ENCODE data around the gene ADIPOQ.
A peak's percentile ranks its signal among the peaks of the same experiment; 100 is the strongest.
"Not testable (repeated sequence)": the region's sequence is repeated elsewhere in the genome, so short reads cannot be mapped to it uniquely, and the experiment has no call there.

Gene ADIPOQ

DNA sequence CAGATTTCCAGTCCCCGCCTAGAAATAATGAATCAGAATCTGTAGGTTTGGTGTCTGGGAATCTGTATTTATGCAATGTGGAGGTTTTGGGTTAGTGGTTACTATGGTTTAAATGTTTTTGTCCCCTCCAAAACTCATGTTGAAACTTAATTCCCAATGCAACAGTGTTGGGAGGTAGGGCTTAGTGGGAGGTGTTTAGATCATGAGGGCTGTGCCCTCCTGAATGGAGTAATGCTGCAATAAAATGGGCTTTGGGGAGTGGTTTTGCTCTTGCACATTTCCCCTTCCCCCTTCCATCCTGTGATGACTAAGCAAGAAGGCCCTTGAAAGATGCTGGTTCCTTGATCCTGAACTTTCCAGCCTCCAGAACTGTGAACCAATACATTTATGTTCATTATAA, 27.1 kb upstream of the ADIPOQ start:
- Histone ChIP-seq H3K36me3 (ENCODE audit: control insufficient read depth, insufficient read depth, low read length) (no peaks in the 10 kb centered on the region), H3K4me3 (ENCODE audit: low read length) (no peak overlapping the region), H3K27ac (ENCODE audit: low read depth, low read length) (no peak overlapping the region), H3K9ac (ENCODE audit: low read length) (no peak overlapping the region), H4K8ac (ENCODE audit: low read depth, low read length) (no peak overlapping the region), H2AK5ac (ENCODE audit: low read length) (no peak overlapping the region), H2BK15ac (replicated peaks; ENCODE audit: low read depth) (no peak overlapping the region), H3K79me1 (ENCODE audit: low read length) (no peaks in the 10 kb centered on the region), H3K18ac (ENCODE audit: low read length) (no peak overlapping the region), H3K23ac (ENCODE audit: low read length) (no peak overlapping the region), H3K4me2 (ENCODE audit: low read length) (no peak overlapping the region), H3K56ac (ENCODE audit: low read length) (no peak overlapping the region), H2BK5ac (ENCODE audit: low read length) (no peak overlapping the region), H4K5ac (ENCODE audit: low read length) (no peak overlapping the region), H3K27me3 (ENCODE audit: insufficient read depth, low read length, poor library complexity) (no peaks in the 10 kb centered on the region), H3K79me2 (ENCODE audit: control insufficient read depth, insufficient read depth, low read length) (no peaks in the 10 kb centered on the region), H3K4ac (ENCODE audit: low read depth, low read length) (no peak overlapping the region), H2BK120ac (ENCODE audit: low read depth, low read length) (no peak overlapping the region), H3K4me1 (ENCODE audit: control insufficient read depth, low read depth, low read length) (no peaks in the 10 kb centered on the region)
- WGBS (ENCODE audit: extremely low coverage, insufficient coverage, low lambda C conversion rate) = no CpG with 5 or more reads among the region's 1 CpG
- peak; percentile 85 for DNase-seq

DNA sequence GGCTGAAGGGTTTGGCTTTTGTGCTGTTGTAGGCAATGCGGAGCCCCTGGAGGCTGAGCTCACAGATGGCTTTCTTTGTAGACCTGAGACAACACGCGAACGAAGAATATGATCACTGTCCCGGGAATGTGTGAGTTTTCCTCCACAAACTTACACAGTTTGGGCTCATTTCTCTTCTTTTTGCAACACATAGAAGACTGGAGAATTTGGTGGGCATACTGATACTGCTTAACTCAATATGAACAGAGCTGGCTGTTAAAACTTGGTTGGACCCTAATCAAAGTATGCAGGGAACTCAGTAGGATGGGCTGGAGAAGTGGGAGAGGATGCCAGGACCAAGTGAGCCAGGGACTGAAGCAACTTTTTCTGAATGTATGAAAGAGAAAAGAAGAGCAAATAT, 24.0 kb upstream of the ADIPOQ start:
- H3K27ac ChIP-seq (ENCODE audit: low read depth, low read length) = no peak overlapping the region
- H3K18ac ChIP-seq (ENCODE audit: low read length) = no peak overlapping the region
- no peak overlapping the region for H3K56ac ChIP-seq (ENCODE audit: low read length)
- no peaks in the 10 kb centered on the region for H3K27me3 ChIP-seq (ENCODE audit: insufficient read depth, low read length, poor library complexity)
- H2AK5ac ChIP-seq (ENCODE audit: low read length) = no peak overlapping the region
- H3K4me3 ChIP-seq (ENCODE audit: low read length) = no peak overlapping the region
- H3K79me1 ChIP-seq (ENCODE audit: low read length) = no peaks in the 10 kb centered on the region
- no peak overlapping the region for H4K8ac ChIP-seq (ENCODE audit: low read depth, low read length)
- no CpG with 5 or more reads among the region's 5 CpGs for WGBS (ENCODE audit: extremely low coverage, insufficient coverage, low lambda C conversion rate)
- no peak overlapping the region for H3K4me2 ChIP-seq (ENCODE audit: low read length)
- no peaks in the 10 kb centered on the region for H3K79me2 ChIP-seq (ENCODE audit: control insufficient read depth, insufficient read depth, low read length)
- no peaks in the 10 kb centered on the region for H3K36me3 ChIP-seq (ENCODE audit: control insufficient read depth, insufficient read depth, low read length)
- no peak for DNase-seq
- H2BK120ac ChIP-seq (ENCODE audit: low read depth, low read length) = no peak overlapping the region
- no peaks in the 10 kb centered on the region for H3K4me1 ChIP-seq (ENCODE audit: control insufficient read depth, low read depth, low read length)
- no peak overlapping the region for H2BK5ac ChIP-seq (ENCODE audit: low read length)
- H3K9ac ChIP-seq (ENCODE audit: low read length) = no peak overlapping the region
- H3K23ac ChIP-seq (ENCODE audit: low read length) = no peak overlapping the region
- H3K4ac ChIP-seq (ENCODE audit: low read depth, low read length) = no peak overlapping the region
- no peak overlapping the region for H2BK15ac ChIP-seq (replicated peaks; ENCODE audit: low read depth)
- no peak overlapping the region for H4K5ac ChIP-seq (ENCODE audit: low read length)

GRCh38 chr3:186818956-186819355, 23.6 kb upstream of the ADIPOQ start:
- Histone ChIP-seq H3K9ac (ENCODE audit: low read length) (no peak overlapping the region), H2AK5ac (ENCODE audit: low read length) (no peak overlapping the region)
- WGBS (ENCODE audit: extremely low coverage, insufficient coverage, low lambda C conversion rate) = no CpG with 5 or more reads among the region's 1 CpG

GRCh38 chr3:186821429-186822387, 20.8 kb upstream of the ADIPOQ start:
- DNase-seq = peak; percentile 65
- H2BK15ac ChIP-seq (replicated peaks; ENCODE audit: low read depth) = no peak overlapping the region
- H3K4me1 ChIP-seq (ENCODE audit: control insufficient read depth, low read depth, low read length) = peaks cover 4% of the 10 kb centered on the region
- no peak overlapping the region for H3K27ac ChIP-seq (ENCODE audit: low read depth, low read length)
- peak overlapping the region; percentile 55 for H3K9ac ChIP-seq (ENCODE audit: low read length)
- H3K79me1 ChIP-seq (ENCODE audit: low read length) = no peaks in the 10 kb centered on the region
- no peak overlapping the region for H3K18ac ChIP-seq (ENCODE audit: low read length)
- no CpG with 5 or more reads among the region's 11 CpGs for WGBS (ENCODE audit: extremely low coverage, insufficient coverage, low lambda C conversion rate)
- no peak overlapping the region for H3K4me3 ChIP-seq (ENCODE audit: low read length)
- no peak overlapping the region for H3K4ac ChIP-seq (ENCODE audit: low read depth, low read length)
- no peak overlapping the region for H4K5ac ChIP-seq (ENCODE audit: low read length)
- H2AK5ac ChIP-seq (ENCODE audit: low read length) = no peak overlapping the region
- H2BK5ac ChIP-seq (ENCODE audit: low read length) = no peak overlapping the region
- no peak overlapping the region for H3K23ac ChIP-seq (ENCODE audit: low read length)
- no peaks in the 10 kb centered on the region for H3K36me3 ChIP-seq (ENCODE audit: control insufficient read depth, insufficient read depth, low read length)
- no peaks in the 10 kb centered on the region for H3K27me3 ChIP-seq (ENCODE audit: insufficient read depth, low read length, poor library complexity)
- no peak overlapping the region for H3K4me2 ChIP-seq (ENCODE audit: low read length)
- no peak overlapping the region for H3K56ac ChIP-seq (ENCODE audit: low read length)
- H2BK120ac ChIP-seq (ENCODE audit: low read depth, low read length) = no peak overlapping the region
- H4K8ac ChIP-seq (ENCODE audit: low read depth, low read length) = no peak overlapping the region
- H3K79me2 ChIP-seq (ENCODE audit: control insufficient read depth, insufficient read depth, low read length) = no peaks in the 10 kb centered on the region

More at GRCh38 chr3:186818956-186819355, 23.6 kb upstream of the ADIPOQ start:
- Histone ChIP-seq H3K56ac (ENCODE audit: low read length) (no peak overlapping the region), H3K27ac (ENCODE audit: low read depth, low read length) (no peak overlapping the region), H4K5ac (ENCODE audit: low read length) (no peak overlapping the region), H2BK120ac (ENCODE audit: low read depth, low read length) (no peak overlapping the region), H3K4ac (ENCODE audit: low read depth, low read length) (no peak overlapping the region), H3K18ac (ENCODE audit: low read length) (no peak overlapping the region), H3K36me3 (ENCODE audit: control insufficient read depth, insufficient read depth, low read length) (no peaks in the 10 kb centered on the region), H2BK15ac (replicated peaks; ENCODE audit: low read depth) (no peak overlapping the region), H3K4me1 (ENCODE audit: control insufficient read depth, low read depth, low read length) (no peaks in the 10 kb centered on the region), H3K4me2 (ENCODE audit: low read length) (no peak overlapping the region), H2BK5ac (ENCODE audit: low read length) (no peak overlapping the region), H3K79me2 (ENCODE audit: control insufficient read depth, insufficient read depth, low read length) (no peaks in the 10 kb centered on the region), H3K79me1 (ENCODE audit: low read length) (no peaks in the 10 kb centered on the region), H3K23ac (ENCODE audit: low read length) (no peak overlapping the region), H3K27me3 (ENCODE audit: insufficient read depth, low read length, poor library complexity) (no peaks in the 10 kb centered on the region), H3K4me3 (ENCODE audit: low read length) (no peak overlapping the region), H4K8ac (ENCODE audit: low read depth, low read length) (no peak overlapping the region)
- no peak for DNase-seq

- H2BK120ac ChIP-seq (ENCODE audit: low read depth, low read length); H2BK5ac ChIP-seq (ENCODE audit: low read length); H3K56ac ChIP-seq (ENCODE audit: low read length); H3K27ac ChIP-seq (ENCODE audit: low read depth, low read length); H3K79me1 ChIP-seq (ENCODE audit: low read length); H4K8ac ChIP-seq (ENCODE audit: low read depth, low read length); H2BK15ac ChIP-seq (replicated peaks; ENCODE audit: low read depth); H3K9ac ChIP-seq (ENCODE audit: low read length); H4K5ac ChIP-seq (ENCODE audit: low read length); H3K4ac ChIP-seq (ENCODE audit: low read depth, low read length); H2AK5ac ChIP-seq (ENCODE audit: low read length); DNase-seq; H3K27me3 ChIP-seq (ENCODE audit: insufficient read depth, low read length, poor library complexity); H3K18ac ChIP-seq (ENCODE audit: low read length); H3K23ac ChIP-seq (ENCODE audit: low read length); H3K4me1 ChIP-seq (ENCODE audit: control insufficient read depth, low read depth, low read length); H3K4me3 ChIP-seq (ENCODE audit: low read length); H3K36me3 ChIP-seq (ENCODE audit: control insufficient read depth, insufficient read depth, low read length); H3K4me2 ChIP-seq (ENCODE audit: low read length); H3K79me2 ChIP-seq (ENCODE audit: control insufficient read depth, insufficient read depth, low read length): not testable (repeated sequence)
- no CpG with 5 or more reads among the region's 1 CpG for whole genome bisulfite sequencing (ENCODE audit: extremely low coverage, insufficient coverage, low lambda C conversion rate)
Observed at GRCh38 chr3:186822388-186822759, 20.1 kb upstream of the ADIPOQ start.

Data from mesendoderm (in vitro differentiated cells).